Suprapubic skin (tissue), 4 donors: ENCODE data around the gene PCDHB13.

Source experiments
- CTCF ChIP-seq, 2 donors: fragments of 200-600 bp in 1 of 2; fragments of 450-650 bp in 1 of 2; sonication (generic) in 1 of 2; IDR thresholded peaks; one replicate each; pipeline ENCODE4 v1.5.1; 2016 to 2019; ENCODE audit warnings: antibody characterized with exemption in 2 of 2, mild to moderate bottlenecking in 1 of 2, moderate library complexity in 1 of 2
- POLR2A ChIP-seq, 2 donors: fragments of 450-650 bp; IDR thresholded peaks; one replicate each; pipeline ENCODE4 v1.6.1; 2017; ENCODE audit warnings: antibody characterized with exemption in 2 of 2, mild to moderate bottlenecking in 2 of 2, moderate library complexity in 2 of 2
- POLR2AphosphoS5 ChIP-seq, 3 donors: sonication (generic); formaldehyde crosslinking; IDR thresholded peaks; one replicate each; pipeline ENCODE4 v1.6.1; 2017; ENCODE audit warnings: antibody characterized with exemption in 3 of 3

- no peak for TF ChIP-seq POLR2A (IDR thresholded peaks at IDR 0.05)
- TF ChIP-seq CTCF (IDR thresholded peaks at IDR 0.05) = no peak
- no peak for TF ChIP-seq POLR2AphosphoS5 (IDR thresholded peaks at IDR 0.05)
Measured at GRCh38 chr5:141236516-141237313, 23.0 kb downstream of the PCDHB13 start.
